WTC11 (cell line): ENCODE data around the gene FBH1. TPM values are rescaled to one million over a fixed set of nuclear protein-coding genes. Genes with fewer than 3 reads are reported as not detected.
A peak's percentile ranks its signal among the peaks of the same experiment; 100 is the strongest.

ENCODE experiments used
- ATAC-seq: fragments of 200-7000 bp; cut with Tn5 transposase; 2 replicates; pipeline ENCODE4 v1.10.0; 2021; ENCODE audit warnings: mild to moderate bottlenecking, moderate library complexity
- CTCF ChIA-PET: fragments of 300-600 bp; sonication (Branson Sonifier 250); formaldehyde crosslinking; loops from one replicate; lab custom pipeline; 2021; ENCODE audit warnings: antibody characterized with exemption; lab: Charles Lee
- POLR2A ChIA-PET: fragments of 350-600 bp; sonication (Branson Sonifier 250); formaldehyde crosslinking; loops from one replicate; lab custom pipeline; 2021; ENCODE audit warnings: antibody characterized with exemption; lab: Charles Lee
- DNase-seq: peaks from one replicate; pipeline ENCODE4 v3.0.0; 2021; ENCODE audit warnings: low spot score
- H3K27ac Mint-ChIP-seq: 2 replicates; pipeline ENCODE4 v1.8.0; 2021; ENCODE audit warnings: mixed read lengths
- H3K27me3 Mint-ChIP-seq: 2 replicates; pipeline ENCODE4 v1.8.0; 2021; ENCODE audit warnings: low read depth, mild to moderate bottlenecking, moderate library complexity, mixed read lengths
- H3K36me3 Mint-ChIP-seq: 2 replicates; pipeline ENCODE4 v1.8.0; 2021; ENCODE audit warnings: mixed read lengths
- H3K4me1 Mint-ChIP-seq: 2 replicates; pipeline ENCODE4 v1.8.0; 2022; ENCODE audit warnings: mixed read lengths
- H3K4me3 Mint-ChIP-seq: 2 replicates; pipeline ENCODE4 v1.8.0; 2021; ENCODE audit warnings: mild to moderate bottlenecking, moderate library complexity, mixed read lengths
- H3K9me3 Mint-ChIP-seq: 2 replicates; pipeline ENCODE4 v1.8.0; 2021; ENCODE audit warnings: mixed read lengths
- ATF1 ChIP-seq: sonication (generic); formaldehyde crosslinking; IDR thresholded peaks from 2 replicates; pipeline ENCODE4 v1.8.1; 2023; ENCODE audit warnings: mild to moderate bottlenecking, moderate library complexity, missing genetic modification reagents
- CBFB ChIP-seq: sonication (generic); formaldehyde crosslinking; IDR thresholded peaks from 2 replicates; pipeline ENCODE4 v1.8.1; 2022; ENCODE audit warnings: mild to moderate bottlenecking, low read depth, missing genetic modification reagents
- EMX1 ChIP-seq: fragments of 250-450 bp; sonication (Bioruptor Pico); IDR thresholded peaks from 2 replicates; pipeline ENCODE4 v1.8.0; 2021; ENCODE audit warnings: mild to moderate bottlenecking
- ETV6 ChIP-seq: sonication (generic); formaldehyde crosslinking; IDR thresholded peaks from 2 replicates; pipeline ENCODE4 v1.8.1; 2022; ENCODE audit warnings: mild to moderate bottlenecking, missing genetic modification reagents
- GABPB1 ChIP-seq: sonication (generic); formaldehyde crosslinking; IDR thresholded peaks from 2 replicates; pipeline ENCODE4 v1.8.1; 2023; ENCODE audit warnings: mild to moderate bottlenecking, missing genetic modification reagents
- OVOL2 ChIP-seq: fragments of 250-450 bp; sonication (Bioruptor Pico); IDR thresholded peaks from 2 replicates; pipeline ENCODE4 v1.9.0; 2021; ENCODE audit warnings: mild to moderate bottlenecking, borderline replicate concordance
- RELA ChIP-seq: sonication (generic); formaldehyde crosslinking; IDR thresholded peaks from 2 replicates; pipeline ENCODE4 v1.8.1; 2022; ENCODE audit warnings: missing genetic modification reagents, mild to moderate bottlenecking, borderline replicate concordance
- SP1 ChIP-seq: sonication (generic); formaldehyde crosslinking; conservative IDR thresholded peaks from 2 replicates; pipeline ENCODE4 v1.8.1; 2022; ENCODE audit warnings: missing genetic modification reagents
- TEAD1 ChIP-seq: sonication (generic); formaldehyde crosslinking; IDR thresholded peaks from 2 replicates; pipeline ENCODE4 v1.8.0; 2022; ENCODE audit warnings: mild to moderate bottlenecking, missing genetic modification reagents
- ZBTB21 ChIP-seq: sonication (generic); formaldehyde crosslinking; IDR thresholded peaks from 2 replicates; pipeline ENCODE4 v1.8.1; 2023; ENCODE audit warnings: mild to moderate bottlenecking, missing genetic modification reagents, borderline replicate concordance
- ZNF121 ChIP-seq: sonication (generic); formaldehyde crosslinking; IDR thresholded peaks from 2 replicates; pipeline ENCODE4 v1.8.0; 2023; ENCODE audit warnings: missing genetic modification reagents
- ZNF423 ChIP-seq: fragments of 250-450 bp; sonication (Bioruptor Pico); IDR thresholded peaks from 2 replicates; pipeline ENCODE4 v2.1.2; 2022; ENCODE audit warnings: mild to moderate bottlenecking, moderate library complexity
- ZNF671 ChIP-seq: fragments of 250-450 bp; sonication (Bioruptor Pico); IDR thresholded peaks from 2 replicates; pipeline ENCODE4 v1.8.0; 2021; ENCODE audit warnings: mild to moderate bottlenecking
- total RNA-seq: library from RNA; stranded (reverse); gene quantifications from 3 replicates; pipeline ENCODE4 v1.2.3, GENCODE V29; 2021
- TF ChIP-seq, protein P1 (sequence below): sonication (generic); formaldehyde crosslinking; conservative IDR thresholded peaks from 2 replicates; pipeline ENCODE4 v1.8.1; 2023; ENCODE audit warnings: mild to moderate bottlenecking, low read depth, missing genetic modification reagents, moderate library complexity
- TF ChIP-seq, protein P2 (sequence below): sonication (generic); formaldehyde crosslinking; IDR thresholded peaks from 2 replicates; pipeline ENCODE4 v1.8.1; 2023; ENCODE audit warnings: mild to moderate bottlenecking, missing genetic modification reagents
- TF ChIP-seq, protein P3 (sequence below): sonication (generic); formaldehyde crosslinking; IDR thresholded peaks from 2 replicates; pipeline ENCODE4 v1.8.0; 2023; ENCODE audit warnings: mild to moderate bottlenecking, missing genetic modification reagents
- TF ChIP-seq, protein P4 (sequence below): fragments of 200-600 bp; IDR thresholded peaks from 2 replicates; pipeline ENCODE4 v1.8.0; 2022; ENCODE audit warnings: antibody characterized with exemption
- TF ChIP-seq, protein P5 (sequence below): fragments of 250-450 bp; sonication (Bioruptor Pico); IDR thresholded peaks from 2 replicates; pipeline ENCODE4 v1.9.0; 2021; ENCODE audit warnings: moderate library complexity, mild to moderate bottlenecking, inconsistent platforms, borderline replicate concordance

Gene FBH1
- total RNA-seq, 1 experiment from 2014 or later = 66.8 TPM

DNA sequence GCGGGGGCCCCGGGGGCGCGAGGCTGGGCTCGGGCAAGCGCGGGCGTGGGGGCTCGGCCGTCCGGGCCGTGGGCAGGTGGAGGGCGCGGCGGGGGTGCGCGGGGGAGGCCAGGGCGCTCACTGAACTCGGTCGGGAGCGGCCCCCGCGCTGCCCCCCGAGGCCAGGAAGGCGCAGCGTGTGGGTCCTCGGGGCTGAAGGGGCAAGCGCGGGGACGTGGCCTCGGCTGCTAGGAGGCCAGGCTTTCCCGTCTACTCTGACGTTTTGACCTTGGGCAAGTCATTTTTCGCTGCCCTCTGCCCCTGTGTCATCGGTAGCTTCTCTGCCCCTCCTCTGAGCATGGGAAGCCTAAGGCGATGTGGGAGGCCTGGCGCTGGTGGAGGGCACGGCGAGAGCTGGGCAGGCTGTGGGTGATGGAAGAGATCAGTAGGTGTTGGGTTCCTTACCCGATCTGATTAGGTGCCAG lies 441 bp downstream of the FBH1 start:
- peak overlapping the region; percentile 95 for H3K4me3 Mint-ChIP-seq
- no peaks in the 10 kb centered on the region for H3K9me3 Mint-ChIP-seq
- ChIA-PET POLR2A (interaction anchor here (0.7 to 1.3 kb wide), 6 partner anchors 76 to 312 kb away, joined by 3 to 9 read pairs (median 7); partner anchors contain the start of genes GDI2 and PFKFB3), CTCF (interaction anchor here (0.6 to 1.8 kb wide), 17 partner anchors 10 to 516 kb away, joined by 3 to 12 read pairs (median 4); partner anchors contain the start of genes GDI2 and PFKFB3)
- TF ChIP-seq, protein P1, sequence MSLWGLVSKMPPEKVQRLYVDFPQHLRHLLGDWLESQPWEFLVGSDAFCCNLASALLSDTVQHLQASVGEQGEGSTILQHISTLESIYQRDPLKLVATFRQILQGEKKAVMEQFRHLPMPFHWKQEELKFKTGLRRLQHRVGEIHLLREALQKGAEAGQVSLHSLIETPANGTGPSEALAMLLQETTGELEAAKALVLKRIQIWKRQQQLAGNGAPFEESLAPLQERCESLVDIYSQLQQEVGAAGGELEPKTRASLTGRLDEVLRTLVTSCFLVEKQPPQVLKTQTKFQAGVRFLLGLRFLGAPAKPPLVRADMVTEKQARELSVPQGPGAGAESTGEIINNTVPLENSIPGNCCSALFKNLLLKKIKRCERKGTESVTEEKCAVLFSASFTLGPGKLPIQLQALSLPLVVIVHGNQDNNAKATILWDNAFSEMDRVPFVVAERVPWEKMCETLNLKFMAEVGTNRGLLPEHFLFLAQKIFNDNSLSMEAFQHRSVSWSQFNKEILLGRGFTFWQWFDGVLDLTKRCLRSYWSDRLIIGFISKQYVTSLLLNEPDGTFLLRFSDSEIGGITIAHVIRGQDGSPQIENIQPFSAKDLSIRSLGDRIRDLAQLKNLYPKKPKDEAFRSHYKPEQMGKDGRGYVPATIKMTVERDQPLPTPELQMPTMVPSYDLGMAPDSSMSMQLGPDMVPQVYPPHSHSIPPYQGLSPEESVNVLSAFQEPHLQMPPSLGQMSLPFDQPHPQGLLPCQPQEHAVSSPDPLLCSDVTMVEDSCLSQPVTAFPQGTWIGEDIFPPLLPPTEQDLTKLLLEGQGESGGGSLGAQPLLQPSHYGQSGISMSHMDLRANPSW (CRISPR knock-in tag) = no peak
- TF ChIP-seq RELA (CRISPR knock-in tag) = no peak
- TF ChIP-seq GABPB1 (CRISPR knock-in tag) = no peak
- TF ChIP-seq, protein P2, sequence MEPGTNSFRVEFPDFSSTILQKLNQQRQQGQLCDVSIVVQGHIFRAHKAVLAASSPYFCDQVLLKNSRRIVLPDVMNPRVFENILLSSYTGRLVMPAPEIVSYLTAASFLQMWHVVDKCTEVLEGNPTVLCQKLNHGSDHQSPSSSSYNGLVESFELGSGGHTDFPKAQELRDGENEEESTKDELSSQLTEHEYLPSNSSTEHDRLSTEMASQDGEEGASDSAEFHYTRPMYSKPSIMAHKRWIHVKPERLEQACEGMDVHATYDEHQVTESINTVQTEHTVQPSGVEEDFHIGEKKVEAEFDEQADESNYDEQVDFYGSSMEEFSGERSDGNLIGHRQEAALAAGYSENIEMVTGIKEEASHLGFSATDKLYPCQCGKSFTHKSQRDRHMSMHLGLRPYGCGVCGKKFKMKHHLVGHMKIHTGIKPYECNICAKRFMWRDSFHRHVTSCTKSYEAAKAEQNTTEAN = no peak
- no peak for TF ChIP-seq EMX1
- no peak for TF ChIP-seq CBFB (CRISPR knock-in tag)
- TF ChIP-seq ATF1 (CRISPR knock-in tag) = no peak
- TF ChIP-seq OVOL2 (CRISPR knock-in tag) = no peak
- TF ChIP-seq, protein P3, sequence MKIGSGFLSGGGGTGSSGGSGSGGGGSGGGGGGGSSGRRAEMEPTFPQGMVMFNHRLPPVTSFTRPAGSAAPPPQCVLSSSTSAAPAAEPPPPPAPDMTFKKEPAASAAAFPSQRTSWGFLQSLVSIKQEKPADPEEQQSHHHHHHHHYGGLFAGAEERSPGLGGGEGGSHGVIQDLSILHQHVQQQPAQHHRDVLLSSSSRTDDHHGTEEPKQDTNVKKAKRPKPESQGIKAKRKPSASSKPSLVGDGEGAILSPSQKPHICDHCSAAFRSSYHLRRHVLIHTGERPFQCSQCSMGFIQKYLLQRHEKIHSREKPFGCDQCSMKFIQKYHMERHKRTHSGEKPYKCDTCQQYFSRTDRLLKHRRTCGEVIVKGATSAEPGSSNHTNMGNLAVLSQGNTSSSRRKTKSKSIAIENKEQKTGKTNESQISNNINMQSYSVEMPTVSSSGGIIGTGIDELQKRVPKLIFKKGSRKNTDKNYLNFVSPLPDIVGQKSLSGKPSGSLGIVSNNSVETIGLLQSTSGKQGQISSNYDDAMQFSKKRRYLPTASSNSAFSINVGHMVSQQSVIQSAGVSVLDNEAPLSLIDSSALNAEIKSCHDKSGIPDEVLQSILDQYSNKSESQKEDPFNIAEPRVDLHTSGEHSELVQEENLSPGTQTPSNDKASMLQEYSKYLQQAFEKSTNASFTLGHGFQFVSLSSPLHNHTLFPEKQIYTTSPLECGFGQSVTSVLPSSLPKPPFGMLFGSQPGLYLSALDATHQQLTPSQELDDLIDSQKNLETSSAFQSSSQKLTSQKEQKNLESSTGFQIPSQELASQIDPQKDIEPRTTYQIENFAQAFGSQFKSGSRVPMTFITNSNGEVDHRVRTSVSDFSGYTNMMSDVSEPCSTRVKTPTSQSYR = no peak
- TF ChIP-seq ZNF423 (CRISPR knock-in tag) = no peak
- TF ChIP-seq ZNF671 (CRISPR knock-in tag) = no peak
- TF ChIP-seq SP1 (CRISPR knock-in tag) = no peak
- no peak for TF ChIP-seq ZNF121
- TF ChIP-seq ETV6 (CRISPR knock-in tag) = no peak
- TF ChIP-seq ZBTB21 (CRISPR knock-in tag) = no peak
- TF ChIP-seq TEAD1 (CRISPR knock-in tag) = no peak
- TF ChIP-seq, protein P4, sequence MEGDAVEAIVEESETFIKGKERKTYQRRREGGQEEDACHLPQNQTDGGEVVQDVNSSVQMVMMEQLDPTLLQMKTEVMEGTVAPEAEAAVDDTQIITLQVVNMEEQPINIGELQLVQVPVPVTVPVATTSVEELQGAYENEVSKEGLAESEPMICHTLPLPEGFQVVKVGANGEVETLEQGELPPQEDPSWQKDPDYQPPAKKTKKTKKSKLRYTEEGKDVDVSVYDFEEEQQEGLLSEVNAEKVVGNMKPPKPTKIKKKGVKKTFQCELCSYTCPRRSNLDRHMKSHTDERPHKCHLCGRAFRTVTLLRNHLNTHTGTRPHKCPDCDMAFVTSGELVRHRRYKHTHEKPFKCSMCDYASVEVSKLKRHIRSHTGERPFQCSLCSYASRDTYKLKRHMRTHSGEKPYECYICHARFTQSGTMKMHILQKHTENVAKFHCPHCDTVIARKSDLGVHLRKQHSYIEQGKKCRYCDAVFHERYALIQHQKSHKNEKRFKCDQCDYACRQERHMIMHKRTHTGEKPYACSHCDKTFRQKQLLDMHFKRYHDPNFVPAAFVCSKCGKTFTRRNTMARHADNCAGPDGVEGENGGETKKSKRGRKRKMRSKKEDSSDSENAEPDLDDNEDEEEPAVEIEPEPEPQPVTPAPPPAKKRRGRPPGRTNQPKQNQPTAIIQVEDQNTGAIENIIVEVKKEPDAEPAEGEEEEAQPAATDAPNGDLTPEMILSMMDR = no peak
- TF ChIP-seq, protein P5, sequence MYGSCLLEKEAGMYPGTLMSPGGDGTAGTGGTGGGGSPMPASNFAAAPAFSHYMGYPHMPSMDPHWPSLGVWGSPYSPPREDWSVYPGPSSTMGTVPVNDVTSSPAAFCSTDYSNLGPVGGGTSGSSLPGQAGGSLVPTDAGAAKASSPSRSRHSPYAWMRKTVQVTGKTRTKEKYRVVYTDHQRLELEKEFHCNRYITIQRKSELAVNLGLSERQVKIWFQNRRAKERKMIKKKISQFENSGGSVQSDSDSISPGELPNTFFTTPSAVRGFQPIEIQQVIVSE (CRISPR knock-in tag) = no peak
- H3K27ac Mint-ChIP-seq = peak overlapping the region; percentile 95
- no peak for ATAC-seq
- H3K36me3 Mint-ChIP-seq = peaks cover 35% of the 10 kb centered on the region
- peaks cover 28% of the 10 kb centered on the region for H3K4me1 Mint-ChIP-seq
- no peaks in the 10 kb centered on the region for H3K27me3 Mint-ChIP-seq
- peak; percentile 18 for DNase-seq
